OCI-LY7 (cell line): Measurements from ENCODE around the gene MAPKAPK3. TPM values are rescaled to one million over a fixed set of nuclear protein-coding genes. Genes with fewer than 3 reads are reported as not detected.

Source experiments
- BruUV-seq: library from RNA; stranded (reverse); fragments of 400-500 nt; replicated peaks from 2 replicates; lab custom pipeline; 2021; lab: Mats Ljungman, UMichigan
- CTCF ChIA-PET: fragments of 300-600 bp; sonication (Branson Sonifier 250); formaldehyde crosslinking; loops from one replicate; lab custom pipeline; 2022; ENCODE audit warnings: antibody characterized with exemption; ENCODE audit not compliant: unreplicated experiment; lab: Charles Lee
- POLR2A ChIA-PET: fragments of 300-600 bp; sonication (Branson Sonifier 250); formaldehyde crosslinking; loops from one replicate; lab custom pipeline; 2022; ENCODE audit warnings: antibody characterized with exemption; lab: Charles Lee
- DNase-seq: peaks from one replicate; pipeline ENCODE4 v3.0.0-alpha.2; 2015; ENCODE audit warnings: low spot score
- H2AFZ ChIP-seq: fragments of 200-600 bp; sonication (generic), shearing (Covaris generic); 2 replicates; pipeline ENCODE4 v1.6.1; 2014; ENCODE audit warnings: mild to moderate bottlenecking, antibody characterized with exemption, low read length, moderate library complexity
- H3K27ac ChIP-seq: fragments of 200-600 bp; sonication (generic); 2 replicates; pipeline ENCODE4 v1.5.1; 2014; ENCODE audit warnings: mixed run types, low read depth, mild to moderate bottlenecking, moderate library complexity, low read length, inconsistent platforms; ENCODE audit not compliant: poor library complexity, severe bottlenecking
- H3K36me3 ChIP-seq: fragments of 200-600 bp; sonication (generic); 2 replicates; pipeline ENCODE4 v1.6.1; 2014; ENCODE audit warnings: mild to moderate bottlenecking, antibody characterized with exemption, low read length, moderate library complexity, mixed read lengths; ENCODE audit not compliant: insufficient read depth
- H3K4me1 ChIP-seq: fragments of 200-600 bp; sonication (generic); 2 replicates; pipeline ENCODE4 v1.5.1; 2014; ENCODE audit warnings: mild to moderate bottlenecking, low read length; ENCODE audit not compliant: insufficient read depth, poor library complexity, severe bottlenecking
- H3K4me2 ChIP-seq: fragments of 200-600 bp; sonication (generic); 2 replicates; pipeline ENCODE4 v1.6.1; 2014; ENCODE audit warnings: mild to moderate bottlenecking, low read length
- H3K4me3 ChIP-seq: fragments of 200-600 bp; sonication (generic); 2 replicates; pipeline ENCODE4 v1.5.1; 2014; ENCODE audit warnings: mild to moderate bottlenecking, low read depth, low read length; ENCODE audit not compliant: poor library complexity, severe bottlenecking
- H3K79me2 ChIP-seq: fragments of 200-600 bp; sonication (generic); 2 replicates; pipeline ENCODE4 v1.6.1; 2016; ENCODE audit warnings: low read depth, mild to moderate bottlenecking, low read length, moderate library complexity, mixed read lengths; ENCODE audit not compliant: insufficient read depth
- H3K9me2 ChIP-seq: fragments of 200-600 bp; sonication (generic); 2 replicates; pipeline ENCODE4 v1.6.1; 2016; ENCODE audit warnings: mild to moderate bottlenecking, low read length, mixed read lengths; ENCODE audit not compliant: insufficient read depth
- H3K9me3 ChIP-seq: fragments of 200-600 bp; sonication (generic); 2 replicates; pipeline ENCODE4 v1.6.1; 2014; ENCODE audit warnings: mild to moderate bottlenecking, mixed run types, low read length, mixed read lengths
- H4K20me1 ChIP-seq: fragments of 200-600 bp; sonication (generic); 2 replicates; pipeline ENCODE4 v1.6.1; 2014; ENCODE audit warnings: mild to moderate bottlenecking, antibody characterized with exemption, low read length, moderate library complexity, mixed read lengths; ENCODE audit not compliant: insufficient read depth
- CTCF ChIP-seq: fragments of 200-600 bp; sonication (generic); conservative IDR thresholded peaks from 2 replicates; pipeline ENCODE4 v1.5.1; 2014; ENCODE audit warnings: mild to moderate bottlenecking, antibody characterized with exemption, low read length, moderate library complexity, mixed read lengths
- EZH2phosphoT487 ChIP-seq: fragments of 200-600 bp; sonication (generic); IDR thresholded peaks from 2 replicates; pipeline ENCODE4 v1.6.1; 2018; ENCODE audit warnings: low read depth, borderline replicate concordance, mild to moderate bottlenecking, mixed run types, antibody characterized with exemption, low read length, moderate library complexity, mixed read lengths
- intact Hi-C: fragments of 100-400 bp; cut with micrococcal nuclease; formaldehyde crosslinking; loops from one replicate; pipeline ENCODE4 v1.10.0; 2022; ENCODE audit not compliant: unreplicated experiment
- total RNA-seq, 2 experiments: library from RNA; depleted of rRNA in 1 of 2; stranded (reverse); fragments of >200 nt in 1 of 2; shearing (Covaris generic) in 1 of 2; gene quantifications; 2 replicates each; pipeline ENCODE4 v1.2.3, GENCODE V29; 2014 to 2022

MAPKAPK3 gene
- total RNA-seq, 2 experiments from 2014 or later, result 17.5 to 25.2 TPM

- Histone ChIP-seq H3K9me2 (no peaks in the 10 kb centered on the region), H3K9me3 (no peaks in the 10 kb centered on the region), H3K79me2 (peaks cover 9% of the 10 kb centered on the region; the same call in 1 of the 2 replicates), H3K36me3 (0 out of 2 replicates have a peak, but pooled peaks cover 8% of the 10 kb centered on the region), H3K4me3 (peak within 1 kb of the TSS; percentile 95), H4K20me1 (0 out of 2 replicates have a peak, but pooled peaks cover 11% of the 10 kb centered on the region), H2AFZ (peak within 1 kb of the TSS; percentile 61), H3K4me1 (peaks cover 25% of the 10 kb centered on the region), H3K27ac (peak within 1 kb of the TSS; percentile 55), H3K4me2 (peak within 1 kb of the TSS; percentile 87)
- peak; percentile 97 for DNase-seq
- CTCF ChIA-PET, result interaction anchor here (0.6 to 2.3 kb wide), 5 partner anchors 19 to 205 kb away, joined by 3 to 8 read pairs (median 4); no protein-coding TSS in a partner anchor
- intact Hi-C loops, result loop anchor here (1.0 to 5.0 kb wide), 5 partner anchors 47 to 930 kb away; partner anchors contain the start of genes CYB561D2, GNAI2, MANF and NPRL2
- POLR2A ChIA-PET, result interaction anchor here (0.8 to 1.4 kb wide), 5 partner anchors 12 to 48 kb away, joined by 3 to 6 read pairs (median 4); partner anchors contain the start of genes CISH and MAPKAPK3
- TF ChIP-seq CTCF (no peak), EZH2phosphoT487 (no peak)
- BruUV-seq, result no TSS peak
Measured at GRCh38 chr3:50568947-50569749, 47.8 kb upstream of the MAPKAPK3 start, which contains the start of gene HEMK1. TSS of gene HEMK1 (plus strand) at chr3:50569522. CDS start at chr3:50571105, 1,583 bp downstream.

GRCh38 chr3:50570508-50571279 lies 46.3 kb upstream of the MAPKAPK3 start:
- Histone ChIP-seq H3K4me2 (peak overlapping the region; percentile 87), H3K79me2 (peaks cover 9% of the 10 kb centered on the region; the same call in 1 of the 2 replicates), H3K36me3 (0 out of 2 replicates have a peak, but pooled peaks cover 8% of the 10 kb centered on the region), H4K20me1 (0 out of 2 replicates have a peak, but pooled peaks cover 11% of the 10 kb centered on the region), H3K4me1 (peaks cover 25% of the 10 kb centered on the region), H3K27ac (no peak overlapping the region), H2AFZ (no peak overlapping the region), H3K9me2 (no peaks in the 10 kb centered on the region), H3K4me3 (peak overlapping the region; percentile 95), H3K9me3 (no peaks in the 10 kb centered on the region)
- POLR2A ChIA-PET, result interaction anchor here (1.4 kb wide), 1 partner anchor 45 kb away, joined by 4 read pairs; no protein-coding TSS in a partner anchor
- CTCF ChIA-PET, result interaction anchor here (0.9 to 2.3 kb wide), 4 partner anchors 18 to 45 kb away, joined by 3 to 8 read pairs (median 4); partner anchors contain the start of gene CISH
- intact Hi-C loops, result no loop called here
- TF ChIP-seq EZH2phosphoT487, result no peak
- TF ChIP-seq CTCF, result no peak
- DNase-seq, result no peak
- no TSS peak for BruUV-seq
